H4 (cell line): ENCODE measurements around the gene EFEMP2. TPM values are rescaled to one million over a fixed set of nuclear protein-coding genes. Genes with fewer than 3 reads are reported as not detected.

Source experiments
- DNase-seq: peaks from one replicate; pipeline ENCODE4 v3.0.0-alpha.2; 2015; ENCODE audit warnings: low spot score
- total RNA-seq: library from RNA; depleted of rRNA; stranded (reverse); fragments of >200 nt; shearing (Covaris generic); gene quantifications from 2 replicates; pipeline ENCODE4 v1.2.3, GENCODE V29; 2014

EFEMP2 gene
- total RNA-seq, 1 experiment from 2014 or later, result 0.33 TPM

GRCh38 chr11:65866509-65867283 is 5.9 kb downstream of the EFEMP2 start:
- DNase-seq, result no peak

- DNase-seq, result no peak
Observed at GRCh38 chr11:65865550-65866172, 6.9 kb downstream of the EFEMP2 start.

DNA sequence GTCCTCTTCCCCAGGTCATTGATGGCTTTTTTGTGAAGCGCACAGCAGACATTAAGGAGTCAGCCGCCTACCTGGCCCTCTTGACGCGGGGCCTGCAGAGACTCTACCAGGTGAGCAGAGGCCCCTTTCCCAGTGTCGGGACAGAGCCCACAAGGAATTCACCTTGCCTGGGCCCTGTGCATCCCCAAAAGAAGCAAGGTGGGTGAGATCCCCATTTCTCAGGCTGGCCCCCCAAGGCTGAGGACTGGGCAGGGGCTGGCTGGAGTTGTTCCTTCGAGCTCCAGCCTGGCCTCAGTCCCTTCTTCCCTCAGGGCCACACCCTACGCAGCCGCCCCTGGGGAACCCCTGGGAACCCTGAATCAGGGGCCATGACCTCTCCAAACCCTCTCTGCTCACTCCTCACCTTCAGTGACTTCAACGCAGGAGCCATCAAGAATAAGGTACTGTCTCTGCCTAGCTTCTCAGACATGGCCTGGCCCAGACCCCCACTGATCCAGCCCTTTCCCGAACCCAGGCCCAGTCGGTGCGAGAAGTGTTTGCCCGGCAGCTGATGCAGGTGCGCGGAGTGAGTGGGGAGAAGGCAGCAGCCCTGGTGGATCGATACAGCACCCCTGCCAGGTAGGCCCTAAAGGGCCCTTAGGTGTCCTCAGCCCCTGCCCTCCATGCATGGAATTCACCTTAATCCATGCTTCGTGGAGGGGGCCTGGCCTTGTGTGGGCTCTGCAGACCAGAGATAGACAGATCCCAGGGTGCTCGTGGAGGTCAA is 7.7 kb downstream of the EFEMP2 start:
- no peak for DNase-seq

DNA sequence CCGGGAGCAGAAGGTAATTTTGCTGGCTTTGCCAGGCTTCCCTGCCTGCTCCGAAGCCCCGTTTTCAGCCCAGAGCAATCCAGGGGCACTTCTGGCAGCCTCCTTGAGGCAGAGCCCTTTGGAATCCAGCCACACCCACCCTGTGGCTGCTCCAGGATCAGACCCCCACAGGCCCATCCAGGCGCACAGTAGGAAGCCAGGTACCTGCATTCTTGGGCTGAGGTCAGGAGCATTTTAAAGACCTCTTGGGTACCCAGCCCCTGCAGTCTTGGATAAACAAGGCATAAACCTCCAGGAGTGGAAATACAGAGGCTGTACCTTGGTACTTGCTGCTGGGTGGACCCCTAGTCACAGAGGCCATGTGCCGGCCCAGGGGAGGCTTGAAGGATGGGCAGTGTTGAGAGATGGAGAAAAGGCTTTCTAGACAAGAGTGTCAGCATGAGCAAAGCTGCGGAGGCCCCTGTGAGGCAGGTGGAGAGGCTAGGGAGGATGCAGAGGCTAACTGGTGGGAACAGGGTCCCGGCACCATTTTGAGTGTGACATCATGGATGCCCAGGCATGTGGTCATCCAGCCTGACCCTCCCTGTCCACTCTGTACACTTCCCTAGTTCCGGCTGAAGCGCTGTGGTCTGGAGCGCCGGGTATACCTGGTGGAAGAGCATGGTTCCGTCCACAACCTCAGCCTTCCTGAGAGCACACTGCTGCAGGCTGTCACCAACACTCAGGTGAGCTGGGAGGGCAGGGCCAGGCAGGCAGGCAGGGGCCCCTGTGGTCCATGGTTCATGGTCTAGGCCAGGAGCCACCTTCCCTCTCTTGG is 8.5 kb downstream of the EFEMP2 start:
- no peak for DNase-seq

- DNase-seq, result no peak
Observed at GRCh38 chr11:65862941-65863888, 9.4 kb downstream of the EFEMP2 start.

GRCh38 chr11:65862191-65862735 is 10.3 kb downstream of the EFEMP2 start:
- DNase-seq, result no peak

DNA sequence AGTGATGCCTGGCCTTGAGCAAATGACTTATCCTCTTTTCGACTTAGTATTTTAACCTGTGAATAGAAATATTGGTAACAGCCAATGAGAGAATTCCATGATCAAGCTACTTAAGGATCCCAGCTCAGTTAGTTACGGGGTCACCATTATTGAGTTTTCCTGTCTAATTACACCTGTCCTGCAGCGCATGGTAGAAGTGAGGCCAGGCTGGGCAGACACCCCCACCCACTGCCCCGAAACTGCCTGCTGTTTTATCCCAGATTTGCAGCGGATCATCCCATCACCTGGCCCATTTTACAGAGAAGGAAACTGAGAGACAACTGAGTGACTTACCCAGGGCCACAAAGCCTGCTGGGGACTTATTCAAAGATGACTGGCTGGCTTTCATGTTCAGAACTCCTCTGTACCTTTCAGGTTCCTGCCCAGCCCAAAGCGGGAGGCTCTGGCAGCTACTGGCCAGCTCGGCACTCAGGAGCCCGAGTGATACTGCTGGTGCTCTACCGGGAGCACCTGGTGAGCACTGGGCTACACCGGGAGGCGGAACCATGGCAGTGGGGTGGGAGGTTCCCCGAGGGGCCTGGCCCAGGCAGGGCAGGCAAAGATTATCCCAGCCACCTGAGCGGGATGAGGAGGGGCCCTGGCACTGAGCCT is 10.9 kb downstream of the EFEMP2 start:
- no peak for DNase-seq

DNA sequence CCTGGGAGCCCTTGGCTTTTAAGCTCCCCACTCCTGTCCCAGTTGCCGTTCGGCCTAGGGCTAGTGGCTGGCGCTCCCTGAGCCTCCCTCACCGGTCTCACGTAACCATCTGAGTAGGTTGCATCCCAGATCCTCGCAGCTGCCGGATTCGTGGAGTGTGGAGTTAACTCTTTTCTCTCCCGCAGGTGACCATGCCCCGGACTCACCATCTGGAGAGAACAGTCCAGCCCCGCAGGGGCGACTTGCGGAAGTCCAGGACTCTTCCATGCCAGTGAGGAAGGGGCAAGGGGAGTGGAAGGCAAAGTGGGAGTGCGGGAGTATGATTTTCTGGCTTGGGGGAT is 11.5 kb downstream of the EFEMP2 start:
- DNase-seq, result no peak

- DNase-seq, result peak; percentile 97
Observed at GRCh38 chr11:65860278-65861164, 12.1 kb downstream of the EFEMP2 start, which contains the start of gene MUS81. TSS of gene MUS81 (plus strand) at chr11:65860433. CDS start at chr11:65860754, 321 bp downstream.

DNA sequence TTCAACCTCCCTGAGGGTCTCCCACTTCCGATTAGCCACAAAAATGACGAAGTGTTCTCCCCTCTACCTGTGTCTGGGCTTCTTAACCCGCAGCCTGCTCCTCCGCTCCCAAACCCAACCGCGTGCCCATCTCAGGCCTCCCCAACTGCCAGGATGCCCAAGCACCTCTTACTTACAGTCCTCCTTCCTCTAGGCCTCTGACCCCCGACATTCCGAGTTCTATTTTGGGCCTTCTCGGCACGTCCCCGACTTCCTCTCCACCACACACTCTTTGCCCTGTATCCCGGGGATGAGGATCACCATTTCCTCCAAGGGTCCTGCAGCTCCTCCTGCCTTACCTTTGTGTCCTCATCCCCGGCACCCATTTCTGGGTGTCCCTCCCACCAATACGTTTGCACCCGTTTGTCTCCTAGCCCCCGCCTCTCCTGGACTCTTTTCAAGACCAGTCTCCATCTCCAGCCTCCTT is 12.8 kb downstream of the EFEMP2 start:
- DNase-seq, result no peak

DNA sequence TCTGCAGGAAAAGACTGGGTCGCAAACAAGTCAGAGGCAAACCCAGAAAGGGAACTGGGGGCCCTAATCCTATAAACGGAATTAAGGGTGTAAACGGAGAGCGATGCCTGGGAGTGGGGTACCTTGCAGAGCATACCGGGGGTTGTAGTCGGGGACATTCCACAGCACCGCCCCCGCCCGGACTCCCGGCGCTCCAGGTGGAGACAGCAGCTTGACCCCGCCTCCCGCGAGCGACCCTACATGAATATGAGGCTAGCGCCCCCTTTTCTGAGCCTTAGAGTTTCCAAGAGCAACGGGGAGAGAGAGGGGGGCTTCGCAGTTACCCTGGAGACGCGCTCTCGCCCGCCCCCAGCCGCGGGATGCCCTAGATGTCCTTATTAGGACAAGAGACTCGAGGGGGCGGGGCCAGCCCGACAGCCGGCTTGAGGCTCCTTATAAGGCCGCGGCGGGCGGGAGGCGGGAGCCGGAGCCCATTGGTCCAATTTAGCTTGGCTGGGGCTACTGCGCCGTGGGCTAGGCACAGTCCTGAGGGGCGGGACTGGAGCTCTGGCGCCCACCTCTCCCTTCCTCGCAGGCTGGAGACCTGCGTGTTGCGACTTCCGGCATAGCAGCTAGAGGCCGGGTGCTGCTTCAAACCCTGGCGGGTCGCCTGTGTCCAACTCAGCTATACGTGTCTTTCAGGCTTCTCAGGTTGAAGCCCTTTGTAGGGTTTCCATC is 13.3 kb downstream of the EFEMP2 start:
- peak; percentile 98 for DNase-seq

GRCh38 chr11:65858681-65859087 is 13.9 kb downstream of the EFEMP2 start:
- no peak for DNase-seq

- DNase-seq, result peak; percentile 97
Observed at GRCh38 chr11:65857853-65858680, 14.5 kb downstream of the EFEMP2 start, which contains the start of gene CFL1. TSS of gene CFL1 (minus strand) at chr11:65858180. CDS start at chr11:65858099, 81 bp downstream.

GRCh38 chr11:65857500-65857852 is 15.1 kb downstream of the EFEMP2 start:
- DNase-seq, result no peak

DNA sequence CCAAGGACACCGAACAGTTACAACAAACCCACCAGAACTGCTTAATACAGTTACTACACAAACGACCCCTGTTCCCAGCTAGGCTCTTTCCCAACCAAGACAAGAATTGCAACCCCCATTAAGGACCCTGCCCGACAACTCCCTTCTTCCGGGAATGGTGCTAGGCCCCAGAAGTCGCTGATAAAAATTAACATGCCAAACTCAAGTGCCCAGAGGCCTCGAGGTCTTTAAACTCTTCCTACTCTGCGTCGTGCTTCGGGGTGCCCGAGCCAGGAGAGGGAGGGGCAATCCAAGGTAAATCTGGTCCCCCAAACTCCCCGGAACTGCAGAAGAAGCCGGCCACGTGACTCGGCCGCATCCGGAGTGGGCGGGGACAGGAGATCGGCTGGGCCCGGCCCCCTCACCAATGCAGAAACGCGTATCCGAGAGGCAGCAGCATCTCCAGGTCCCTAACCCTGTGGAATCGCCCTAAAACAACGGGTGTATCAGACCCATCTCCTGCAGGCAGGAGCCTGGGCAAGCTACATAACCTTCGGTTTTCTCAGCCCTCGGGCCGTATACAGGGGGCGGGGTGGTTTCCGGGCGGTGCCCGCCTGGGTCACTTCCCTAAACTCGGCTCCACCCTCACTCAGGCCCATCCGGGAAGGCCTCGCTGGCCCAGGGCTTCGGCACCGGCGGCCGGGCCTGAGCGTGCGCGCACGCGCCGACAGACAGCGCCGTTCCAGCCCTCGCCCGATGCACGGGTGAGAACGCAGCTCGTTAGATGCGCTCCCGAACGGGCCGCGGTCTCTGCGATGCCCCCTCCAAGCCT is 15.7 kb downstream of the EFEMP2 start:
- DNase-seq, result peak; percentile 63

DNA sequence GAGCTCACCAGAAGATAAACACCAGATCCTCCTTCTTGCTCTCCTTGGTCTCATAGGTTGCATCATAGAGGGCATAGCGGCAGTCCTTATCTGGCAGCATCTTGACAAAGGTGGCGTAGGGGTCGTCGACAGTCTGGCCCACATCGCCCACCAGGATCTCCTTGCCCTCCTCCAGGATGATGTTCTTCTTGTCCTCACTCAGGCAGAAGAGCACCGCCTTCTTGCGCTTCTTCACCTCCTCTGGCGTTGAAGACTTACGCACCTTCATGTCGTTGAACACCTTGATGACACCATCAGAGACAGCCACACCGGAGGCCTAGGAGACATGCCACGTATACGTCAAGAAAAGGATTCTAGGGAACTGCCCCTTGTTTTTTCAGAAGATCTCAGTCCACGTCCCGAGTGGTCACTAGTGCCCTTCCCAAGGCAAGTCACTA is 16.7 kb downstream of the EFEMP2 start:
- peak; percentile 10 for DNase-seq
